A549 (cell line): ENCODE results near the gene DNAJC5G.

ENCODE experiments used
- BHLHE40 ChIP-seq: IDR thresholded peaks from 2 replicates; pipeline ENCODE4 v1.6.1; 2012; ENCODE audit warnings: low read depth, low read length, inconsistent platforms
- CEBPB ChIP-seq, 2 experiments: fragments of >200 bp in 1 of 2; sonication (Bioruptor Twin) in 1 of 2; formaldehyde crosslinking in 1 of 2; IDR thresholded peaks; 2 replicates each; pipeline ENCODE4 v1.6.1; 2012 to 2016
- CTCF ChIP-seq: fragments of >200 bp; sonication (Bioruptor Twin); formaldehyde crosslinking; IDR thresholded peaks from 3 replicates; pipeline ENCODE4 v1.5.1; 2016
- EP300 ChIP-seq, 2 experiments: fragments of >200 bp; sonication (Bioruptor Twin); formaldehyde crosslinking; IDR thresholded peaks; 2 replicates in 1 of 2; 3 replicates in 1 of 2; pipeline ENCODE4 v1.6.1; 2016 to 2017
- ESRRA ChIP-seq: fragments of 150-350 bp; IDR thresholded peaks from 2 replicates; pipeline ENCODE4 v1.6.1; 2014; ENCODE audit warnings: mild to moderate bottlenecking, low read length, borderline replicate concordance
- HOXA7 ChIP-seq: fragments of 250-450 bp; sonication (Bioruptor Pico); IDR thresholded peaks from 2 replicates; pipeline ENCODE4 v1.5.0; 2020; ENCODE audit warnings: mild to moderate bottlenecking, moderate library complexity
- KDM1A ChIP-seq: fragments of 200-600 bp; sonication (generic); IDR thresholded peaks from 2 replicates; pipeline ENCODE4 v1.6.1; 2016; ENCODE audit warnings: low read depth, mild to moderate bottlenecking
- MAX ChIP-seq: IDR thresholded peaks from 2 replicates; pipeline ENCODE4 v1.6.1; 2012
- MAZ ChIP-seq: fragments of 150-350 bp; IDR thresholded peaks from 2 replicates; pipeline ENCODE4 v1.6.1; 2014; ENCODE audit warnings: antibody characterized with exemption, low read depth, low read length, borderline replicate concordance
- PBX3 ChIP-seq: IDR thresholded peaks from 2 replicates; pipeline ENCODE4 v1.6.1; 2012
- ZSCAN20 ChIP-seq: fragments of 250-450 bp; sonication (Bioruptor Pico); IDR thresholded peaks from 2 replicates; pipeline ENCODE4 v1.8.0; 2022; ENCODE audit warnings: mild to moderate bottlenecking, moderate library complexity
- TF ChIP-seq, protein P1 (sequence below): fragments of 450-650 bp; IDR thresholded peaks from 2 replicates; pipeline ENCODE4 v1.6.1; 2014; ENCODE audit warnings: antibody characterized with exemption

GRCh38 chr2:27281442-27281841 lies 6.2 kb downstream of the DNAJC5G start:
- no peak for TF ChIP-seq ZSCAN20 (CRISPR knock-in tag)
- TF ChIP-seq CEBPB (IDR thresholded peaks at IDR 0.05), result no peak
- no peak for TF ChIP-seq HOXA7 (CRISPR knock-in tag)
- no peak for TF ChIP-seq CTCF
- TF ChIP-seq KDM1A, result no peak
- TF ChIP-seq EP300 (IDR thresholded peaks at IDR 0.05), result no peak
- TF ChIP-seq, protein P1, sequence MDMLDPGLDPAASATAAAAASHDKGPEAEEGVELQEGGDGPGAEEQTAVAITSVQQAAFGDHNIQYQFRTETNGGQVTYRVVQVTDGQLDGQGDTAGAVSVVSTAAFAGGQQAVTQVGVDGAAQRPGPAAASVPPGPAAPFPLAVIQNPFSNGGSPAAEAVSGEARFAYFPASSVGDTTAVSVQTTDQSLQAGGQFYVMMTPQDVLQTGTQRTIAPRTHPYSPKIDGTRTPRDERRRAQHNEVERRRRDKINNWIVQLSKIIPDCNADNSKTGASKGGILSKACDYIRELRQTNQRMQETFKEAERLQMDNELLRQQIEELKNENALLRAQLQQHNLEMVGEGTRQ, result no peak
- TF ChIP-seq PBX3, result no peak
- no peak for TF ChIP-seq BHLHE40
- TF ChIP-seq ESRRA, result no peak
- TF ChIP-seq MAZ, result no peak
- TF ChIP-seq MAX, result no peak
